ENCODE measurements around the gene ZCCHC3. TPM values are rescaled to one million over a fixed set of nuclear protein-coding genes. Genes with fewer than 3 reads are reported as not detected.
A peak's percentile ranks its signal among the peaks of the same experiment; 100 is the strongest.

Gene ZCCHC3
- total RNA-seq, 1 experiment from 2014 or later: 43.6 TPM

GRCh38 chr20:263701-264100 is 33.7 kb upstream of the ZCCHC3 start (continued):
- no peak for TF ChIP-seq ZSCAN18 (CRISPR knock-in tag; IDR thresholded peaks at IDR 0.05)

GRCh38 chr20:266596-267562 is 30.5 kb upstream of the ZCCHC3 start:
- DNase-seq (ENCODE audit: low spot score) (peak; percentile 98), ATAC-seq (peak; percentile 92)
- ChIA-PET POLR2A (interaction anchor here (1.0 to 1.1 kb wide), 2 partner anchors 34 to 58 kb away, joined by 3 to 5 read pairs; no protein-coding TSS in a partner anchor), CTCF (interaction anchor here (0.6 to 1.7 kb wide), 11 partner anchors 9 to 67 kb away, joined by 3 to 12 read pairs (median 5); partner anchors contain the start of genes DEFB129, DEFB132 and SOX12)
- H3K27ac Mint-ChIP-seq: no peak overlapping the region; the same call in 1 of the 2 replicates
- H3K4me1 Mint-ChIP-seq: peaks cover 10% of the 10 kb centered on the region
- H3K27me3 Mint-ChIP-seq (ENCODE audit: low read depth): peaks cover 75% of the 10 kb centered on the region
- peak overlapping the region; percentile 66 for H3K4me3 Mint-ChIP-seq
- peaks cover 8% of the 10 kb centered on the region; the same call in 1 of the 2 replicates for H3K36me3 Mint-ChIP-seq
- peaks cover 3% of the 10 kb centered on the region; the same call in 1 of the 2 replicates for H3K9me3 Mint-ChIP-seq
- TF ChIP-seq SOX15 (CRISPR knock-in tag; IDR thresholded peaks at IDR 0.05): no peak
- no peak for TF ChIP-seq NR1H2 (CRISPR knock-in tag; IDR thresholded peaks at IDR 0.05)
- TF ChIP-seq GTF2I (CRISPR knock-in tag; conservative IDR thresholded peaks at IDR 0.05): no peak
- TF ChIP-seq MLX (CRISPR knock-in tag; IDR thresholded peaks at IDR 0.05): no peak
- TF ChIP-seq TCF7 (CRISPR knock-in tag; IDR thresholded peaks at IDR 0.05; ENCODE audit: low read depth): no peak
- no peak for TF ChIP-seq NFYB (CRISPR knock-in tag; conservative IDR thresholded peaks at IDR 0.05; ENCODE audit: low read depth)
- TF ChIP-seq PRRX2 (CRISPR knock-in tag; IDR thresholded peaks at IDR 0.05): no peak
- no peak for TF ChIP-seq ZNF512 (CRISPR knock-in tag; IDR thresholded peaks at IDR 0.05; ENCODE audit: borderline replicate concordance)
- no peak for TF ChIP-seq AFF4 (CRISPR knock-in tag; IDR thresholded peaks at IDR 0.05; ENCODE audit: borderline replicate concordance)
- TF ChIP-seq ERG (CRISPR knock-in tag; IDR thresholded peaks at IDR 0.05): no peak
- no peak for TF ChIP-seq CREM (CRISPR knock-in tag; IDR thresholded peaks at IDR 0.05)
- TF ChIP-seq MYBL2 (CRISPR knock-in tag; IDR thresholded peaks at IDR 0.05): no peak
- TF ChIP-seq ELF4 (CRISPR knock-in tag; IDR thresholded peaks at IDR 0.05; ENCODE audit: low read depth): no peak
- peak; percentile 69 for TF ChIP-seq TEAD4 (CRISPR knock-in tag; IDR thresholded peaks at IDR 0.05)
- peak; percentile 89 for TF ChIP-seq MAX (CRISPR knock-in tag; IDR thresholded peaks at IDR 0.05)
- TF ChIP-seq ZNF219 (CRISPR knock-in tag; IDR thresholded peaks at IDR 0.05; ENCODE audit: borderline replicate concordance): 0 out of 2 replicates have a peak, but pooled peaks have one; percentile 56
- TF ChIP-seq ARID4B (CRISPR knock-in tag; IDR thresholded peaks at IDR 0.05; ENCODE audit: borderline replicate concordance): no peak

Data from WTC11 (cell line).